Neural progenitor cell (in vitro differentiated cells): ENCODE data around the gene BBS9.

Experiments used
- EZH2 ChIP-seq: fragments of 200-600 bp; sonication (generic); IDR thresholded peaks from 2 replicates; pipeline ENCODE4 v1.6.1; 2017; ENCODE audit warnings: antibody characterized with exemption, mild to moderate bottlenecking, moderate library complexity
- EZH2phosphoT487 ChIP-seq: fragments of 200-600 bp; sonication (generic); IDR thresholded peaks from 2 replicates; pipeline ENCODE4 v1.6.1; 2017; ENCODE audit warnings: antibody characterized with exemption
- TF ChIP-seq, protein P1 (sequence below): fragments of 200-600 bp; sonication (generic); IDR thresholded peaks from 2 replicates; pipeline ENCODE4 v1.5.1; 2017; ENCODE audit warnings: antibody characterized with exemption, mild to moderate bottlenecking

- TF ChIP-seq, protein P1, sequence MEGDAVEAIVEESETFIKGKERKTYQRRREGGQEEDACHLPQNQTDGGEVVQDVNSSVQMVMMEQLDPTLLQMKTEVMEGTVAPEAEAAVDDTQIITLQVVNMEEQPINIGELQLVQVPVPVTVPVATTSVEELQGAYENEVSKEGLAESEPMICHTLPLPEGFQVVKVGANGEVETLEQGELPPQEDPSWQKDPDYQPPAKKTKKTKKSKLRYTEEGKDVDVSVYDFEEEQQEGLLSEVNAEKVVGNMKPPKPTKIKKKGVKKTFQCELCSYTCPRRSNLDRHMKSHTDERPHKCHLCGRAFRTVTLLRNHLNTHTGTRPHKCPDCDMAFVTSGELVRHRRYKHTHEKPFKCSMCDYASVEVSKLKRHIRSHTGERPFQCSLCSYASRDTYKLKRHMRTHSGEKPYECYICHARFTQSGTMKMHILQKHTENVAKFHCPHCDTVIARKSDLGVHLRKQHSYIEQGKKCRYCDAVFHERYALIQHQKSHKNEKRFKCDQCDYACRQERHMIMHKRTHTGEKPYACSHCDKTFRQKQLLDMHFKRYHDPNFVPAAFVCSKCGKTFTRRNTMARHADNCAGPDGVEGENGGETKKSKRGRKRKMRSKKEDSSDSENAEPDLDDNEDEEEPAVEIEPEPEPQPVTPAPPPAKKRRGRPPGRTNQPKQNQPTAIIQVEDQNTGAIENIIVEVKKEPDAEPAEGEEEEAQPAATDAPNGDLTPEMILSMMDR = no peak
- TF ChIP-seq EZH2 = no peak
- TF ChIP-seq EZH2phosphoT487 = no peak
Measured at GRCh38 chr7:33554576-33554975, 425.2 kb downstream of the BBS9 start.
